ENCODE measurements around the gene SDHAF3. TPM values are rescaled to one million over a fixed set of nuclear protein-coding genes. Genes with fewer than 3 reads are reported as not detected.

Gene SDHAF3
- total and polyA plus RNA-seq, 4 donors, result 8.6 to 34.1 (median 10.4) TPM

DNA sequence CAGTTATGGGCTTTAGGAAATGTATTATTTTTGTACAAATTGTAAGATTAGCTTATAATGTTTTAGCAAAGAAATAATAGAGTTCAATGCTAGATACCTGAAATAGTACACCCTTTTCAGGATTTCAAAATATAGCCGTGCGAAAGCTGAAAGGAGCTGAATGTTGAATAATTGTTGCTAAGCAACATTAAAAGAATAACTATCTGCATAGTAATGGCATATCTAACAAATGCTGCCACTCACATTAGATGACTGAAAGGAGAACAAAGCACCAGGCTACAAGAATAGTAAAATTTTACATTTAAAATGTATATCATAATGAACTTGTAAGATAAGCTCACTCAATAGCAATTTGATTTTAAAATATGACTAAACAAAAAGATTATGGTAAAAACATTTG, 82.5 kb downstream of the SDHAF3 start:
- H3K27me3 ChIP-seq (ENCODE audit: control insufficient read depth in 4 of 4, insufficient read depth in 4 of 4, low read length in 3 of 4), result no peaks in the 10 kb centered on the region
- DNase-seq (ENCODE audit: low spot score), result no peak
- no peaks in the 10 kb centered on the region for H3K4me1 ChIP-seq (ENCODE audit: control insufficient read depth in 4 of 4, insufficient read depth in 4 of 4, low read length in 3 of 4)
- 93% methylated on average over 2 of the region's 2 CpGs for WGBS
- H3K4me3 ChIP-seq (ENCODE audit: low read depth in 1 of 3, low read length in 3 of 3), result no peak overlapping the region
- peaks cover 0 to 7% (median 0%) of the 10 kb centered on the region in 4 donors for H3K9me3 ChIP-seq (ENCODE audit: control insufficient read depth in 4 of 4, low read length in 3 of 4)
- H3K36me3 ChIP-seq (ENCODE audit: control insufficient read depth in 4 of 4, insufficient read depth in 3 of 4, low read depth in 1 of 4, low read length in 3 of 4), result no peaks in the 10 kb centered on the region
- no peak overlapping the region for H3K9ac ChIP-seq (ENCODE audit: low read depth in 1 of 2, low read length in 2 of 2)
- no peak overlapping the region for H3K27ac ChIP-seq (ENCODE audit: low read depth in 1 of 2, low read length in 2 of 2)
- TF ChIP-seq NR2F2 (IDR thresholded peaks at IDR 0.05) (no peak), RXRA (IDR thresholded peaks at IDR 0.05) (no peak), TAF1 (conservative IDR thresholded peaks at IDR 0.05) (no peak), GABPA (IDR thresholded peaks at IDR 0.05 in 1 of 2, conservative IDR thresholded peaks at IDR 0.05 in 1 of 2) (no peak)
- TF ChIP-seq, protein P1, sequence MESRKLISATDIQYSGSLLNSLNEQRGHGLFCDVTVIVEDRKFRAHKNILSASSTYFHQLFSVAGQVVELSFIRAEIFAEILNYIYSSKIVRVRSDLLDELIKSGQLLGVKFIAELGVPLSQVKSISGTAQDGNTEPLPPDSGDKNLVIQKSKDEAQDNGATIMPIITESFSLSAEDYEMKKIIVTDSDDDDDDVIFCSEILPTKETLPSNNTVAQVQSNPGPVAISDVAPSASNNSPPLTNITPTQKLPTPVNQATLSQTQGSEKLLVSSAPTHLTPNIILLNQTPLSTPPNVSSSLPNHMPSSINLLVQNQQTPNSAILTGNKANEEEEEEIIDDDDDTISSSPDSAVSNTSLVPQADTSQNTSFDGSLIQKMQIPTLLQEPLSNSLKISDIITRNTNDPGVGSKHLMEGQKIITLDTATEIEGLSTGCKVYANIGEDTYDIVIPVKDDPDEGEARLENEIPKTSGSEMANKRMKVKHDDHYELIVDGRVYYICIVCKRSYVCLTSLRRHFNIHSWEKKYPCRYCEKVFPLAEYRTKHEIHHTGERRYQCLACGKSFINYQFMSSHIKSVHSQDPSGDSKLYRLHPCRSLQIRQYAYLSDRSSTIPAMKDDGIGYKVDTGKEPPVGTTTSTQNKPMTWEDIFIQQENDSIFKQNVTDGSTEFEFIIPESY (IDR thresholded peaks at IDR 0.05), result no peak

DNA sequence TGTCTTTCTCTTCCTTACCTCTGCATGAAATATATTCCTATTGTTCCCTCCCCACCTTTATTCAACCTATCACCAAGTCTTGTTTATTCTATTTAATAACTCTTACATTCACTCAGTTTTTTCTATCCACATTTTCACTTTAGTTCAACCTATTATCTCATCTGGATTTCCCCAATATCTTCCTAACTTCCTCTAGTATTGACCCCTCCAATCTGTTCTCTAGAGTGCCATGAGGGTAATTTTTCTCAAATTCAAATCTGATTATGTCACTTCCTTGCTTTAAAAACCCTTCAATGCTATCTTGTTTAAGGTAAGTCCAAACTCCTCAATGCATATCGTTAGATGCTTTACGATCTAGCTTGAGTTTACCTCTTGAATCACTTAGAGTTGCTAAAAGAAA, 86.5 kb downstream of the SDHAF3 start:
- Histone ChIP-seq H3K27ac (ENCODE audit: low read depth in 1 of 2, low read length in 2 of 2) (no peak overlapping the region), H3K4me1 (ENCODE audit: control insufficient read depth in 4 of 4, insufficient read depth in 4 of 4, low read length in 3 of 4) (no peaks in the 10 kb centered on the region), H3K27me3 (ENCODE audit: control insufficient read depth in 4 of 4, insufficient read depth in 4 of 4, low read length in 3 of 4) (no peaks in the 10 kb centered on the region), H3K4me3 (ENCODE audit: low read depth in 1 of 3, low read length in 3 of 3) (no peak overlapping the region), H3K36me3 (ENCODE audit: control insufficient read depth in 4 of 4, insufficient read depth in 3 of 4, low read depth in 1 of 4, low read length in 3 of 4) (no peaks in the 10 kb centered on the region), H3K9me3 (ENCODE audit: control insufficient read depth in 4 of 4, low read length in 3 of 4) (no peaks in the 10 kb centered on the region), H3K9ac (ENCODE audit: low read depth in 1 of 2, low read length in 2 of 2) (no peak overlapping the region)
- WGBS, result 83% methylated on average over 2 of the region's 2 CpGs
- no peak for TF ChIP-seq EGR1 (IDR thresholded peaks at IDR 0.05; ENCODE audit: low read depth in 2 of 2)
- no peak for DNase-seq (ENCODE audit: low spot score)

DNA sequence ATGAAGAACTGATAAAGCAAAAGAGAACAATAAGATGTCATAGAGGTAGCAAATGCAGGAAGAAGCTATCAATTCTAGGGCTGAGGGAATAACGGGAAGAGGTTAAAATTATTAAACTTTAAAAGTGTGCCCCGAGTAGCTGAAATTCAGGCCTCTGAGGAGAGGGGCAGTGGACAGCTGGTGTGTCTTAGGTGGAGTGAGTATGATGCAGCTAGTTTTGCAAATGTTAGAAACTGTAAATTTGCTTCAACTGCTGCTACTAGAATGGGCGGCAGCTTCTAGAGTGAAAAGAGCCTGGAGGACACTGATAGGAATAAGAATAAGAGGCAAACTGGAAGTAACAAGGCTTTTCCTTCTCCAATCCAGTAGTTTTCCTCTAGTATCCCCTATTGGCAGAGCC, 87.3 kb downstream of the SDHAF3 start:
- Histone ChIP-seq H3K27ac (ENCODE audit: low read depth in 1 of 2, low read length in 2 of 2) (no peak overlapping the region), H3K27me3 (ENCODE audit: control insufficient read depth in 4 of 4, insufficient read depth in 4 of 4, low read length in 3 of 4) (no peaks in the 10 kb centered on the region), H3K9me3 (ENCODE audit: control insufficient read depth in 4 of 4, low read length in 3 of 4) (no peaks in the 10 kb centered on the region), H3K9ac (ENCODE audit: low read depth in 1 of 2, low read length in 2 of 2) (no peak overlapping the region), H3K4me3 (ENCODE audit: low read depth in 1 of 3, low read length in 3 of 3) (no peak overlapping the region), H3K4me1 (ENCODE audit: control insufficient read depth in 4 of 4, insufficient read depth in 4 of 4, low read length in 3 of 4) (no peaks in the 10 kb centered on the region), H3K36me3 (ENCODE audit: control insufficient read depth in 4 of 4, insufficient read depth in 3 of 4, low read depth in 1 of 4, low read length in 3 of 4) (no peaks in the 10 kb centered on the region)
- DNase-seq (ENCODE audit: low spot score), result no peak
- WGBS, result 74% methylated on average over 3 of the region's 3 CpGs
- TF ChIP-seq, protein P2, sequence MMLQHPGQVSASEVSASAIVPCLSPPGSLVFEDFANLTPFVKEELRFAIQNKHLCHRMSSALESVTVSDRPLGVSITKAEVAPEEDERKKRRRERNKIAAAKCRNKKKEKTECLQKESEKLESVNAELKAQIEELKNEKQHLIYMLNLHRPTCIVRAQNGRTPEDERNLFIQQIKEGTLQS (IDR thresholded peaks at IDR 0.05), result no peak
- TF ChIP-seq, protein P3, sequence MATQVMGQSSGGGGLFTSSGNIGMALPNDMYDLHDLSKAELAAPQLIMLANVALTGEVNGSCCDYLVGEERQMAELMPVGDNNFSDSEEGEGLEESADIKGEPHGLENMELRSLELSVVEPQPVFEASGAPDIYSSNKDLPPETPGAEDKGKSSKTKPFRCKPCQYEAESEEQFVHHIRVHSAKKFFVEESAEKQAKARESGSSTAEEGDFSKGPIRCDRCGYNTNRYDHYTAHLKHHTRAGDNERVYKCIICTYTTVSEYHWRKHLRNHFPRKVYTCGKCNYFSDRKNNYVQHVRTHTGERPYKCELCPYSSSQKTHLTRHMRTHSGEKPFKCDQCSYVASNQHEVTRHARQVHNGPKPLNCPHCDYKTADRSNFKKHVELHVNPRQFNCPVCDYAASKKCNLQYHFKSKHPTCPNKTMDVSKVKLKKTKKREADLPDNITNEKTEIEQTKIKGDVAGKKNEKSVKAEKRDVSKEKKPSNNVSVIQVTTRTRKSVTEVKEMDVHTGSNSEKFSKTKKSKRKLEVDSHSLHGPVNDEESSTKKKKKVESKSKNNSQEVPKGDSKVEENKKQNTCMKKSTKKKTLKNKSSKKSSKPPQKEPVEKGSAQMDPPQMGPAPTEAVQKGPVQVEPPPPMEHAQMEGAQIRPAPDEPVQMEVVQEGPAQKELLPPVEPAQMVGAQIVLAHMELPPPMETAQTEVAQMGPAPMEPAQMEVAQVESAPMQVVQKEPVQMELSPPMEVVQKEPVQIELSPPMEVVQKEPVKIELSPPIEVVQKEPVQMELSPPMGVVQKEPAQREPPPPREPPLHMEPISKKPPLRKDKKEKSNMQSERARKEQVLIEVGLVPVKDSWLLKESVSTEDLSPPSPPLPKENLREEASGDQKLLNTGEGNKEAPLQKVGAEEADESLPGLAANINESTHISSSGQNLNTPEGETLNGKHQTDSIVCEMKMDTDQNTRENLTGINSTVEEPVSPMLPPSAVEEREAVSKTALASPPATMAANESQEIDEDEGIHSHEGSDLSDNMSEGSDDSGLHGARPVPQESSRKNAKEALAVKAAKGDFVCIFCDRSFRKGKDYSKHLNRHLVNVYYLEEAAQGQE (IDR thresholded peaks at IDR 0.05), result no peak
